ENCODE data around the gene RANBP1. TPM values are rescaled to one million over a fixed set of nuclear protein-coding genes. Genes with fewer than 3 reads are reported as not detected.
A peak's percentile ranks its signal among the peaks of the same experiment; 100 is the strongest.

Gene RANBP1
- polyA plus RNA-seq, 1 donor (not counting 4 experiments of a cell fraction or from before 2014, with no cell fraction given), result 193 TPM

DNA sequence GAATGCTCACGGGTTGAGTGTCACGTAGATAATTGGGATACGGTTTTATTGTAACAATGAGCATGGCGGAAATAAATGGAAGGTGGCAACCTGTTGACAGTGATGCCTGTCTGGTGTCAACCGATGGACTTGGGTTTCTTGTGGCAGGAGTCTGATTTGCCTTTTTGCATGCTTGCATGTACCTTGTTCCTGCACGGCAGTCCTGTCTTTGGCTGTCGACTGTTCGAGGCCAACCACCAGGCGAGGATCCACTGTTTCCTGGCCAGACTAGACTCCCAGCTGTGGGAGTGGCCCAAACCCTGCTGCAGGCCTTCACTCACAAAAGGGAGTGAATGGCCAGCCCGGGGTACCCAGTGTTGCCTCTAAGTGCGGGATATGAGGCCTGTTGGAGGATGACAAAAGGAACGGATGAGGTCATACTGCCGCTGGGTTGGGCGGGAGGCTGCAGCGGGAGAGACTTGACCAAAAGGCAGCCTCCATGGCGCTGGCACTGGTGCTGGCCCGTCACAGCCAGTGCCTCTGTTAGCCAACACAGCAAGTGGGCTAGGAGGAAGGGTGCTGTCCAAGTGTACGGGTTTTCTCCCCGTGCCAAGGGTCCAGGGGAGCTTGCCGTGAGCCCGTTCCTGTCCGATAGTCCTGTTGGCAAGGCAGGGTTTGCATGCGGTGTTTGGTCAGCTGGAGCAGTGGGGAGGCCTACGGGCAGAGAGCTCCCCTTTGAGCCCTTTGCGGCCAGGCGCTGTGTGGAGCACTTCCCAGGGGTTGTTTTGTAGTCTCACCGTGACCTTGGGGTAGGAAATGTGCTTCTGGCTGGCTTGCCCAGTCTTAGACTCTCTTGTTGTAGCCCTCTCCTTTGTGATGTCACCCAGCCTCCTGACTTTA lies 34.9 kb upstream of the RANBP1 start:
- Histone ChIP-seq H2AFZ (ENCODE audit: control insufficient read depth, low read length) (no peak overlapping the region), H3K4me1 (ENCODE audit: control insufficient read depth, extremely low read depth, insufficient read depth, low read length) (peaks cover 16% of the 10 kb centered on the region), H3K27me3 (ENCODE audit: control insufficient read depth, extremely low read depth, insufficient read depth, low read length) (no peaks in the 10 kb centered on the region), H3K4me2 (ENCODE audit: control insufficient read depth, extremely low read depth, insufficient read depth, low read depth, low read length) (peak overlapping the region; percentile 79), H3K9me3 (ENCODE audit: control insufficient read depth, low read depth, low read length) (no peaks in the 10 kb centered on the region), H3K9me1 (ENCODE audit: control insufficient read depth, extremely low read depth, insufficient read depth, low read length) (peaks cover 5% of the 10 kb centered on the region), H3K4me3 (ENCODE audit: control insufficient read depth in 2 of 3, extremely low read depth in 1 of 3, insufficient read depth in 2 of 3, low read depth in 1 of 3, low read length in 3 of 3) (peak overlapping the region; percentile 60 to 81 (median 62)), H3K27ac (ENCODE audit: control insufficient read depth, insufficient read depth, low read length) (peak overlapping the region; percentile 59), H3K9ac (ENCODE audit: control insufficient read depth, extremely low read depth, insufficient read depth, low read length) (peak overlapping the region; percentile 70), H3K36me3 (ENCODE audit: control insufficient read depth in 2 of 2, extremely low read depth in 1 of 2, insufficient read depth in 2 of 2, low read length in 2 of 2) (peaks cover 7 to 15% of the 10 kb centered on the region in 2 experiments), H4K20me1 (ENCODE audit: control insufficient read depth, extremely low read depth, insufficient read depth, low read length) (peaks cover 10% of the 10 kb centered on the region), H3K79me2 (ENCODE audit: control insufficient read depth, insufficient read depth, low read length) (peaks cover 56% of the 10 kb centered on the region)
- TF ChIP-seq, protein P1, sequence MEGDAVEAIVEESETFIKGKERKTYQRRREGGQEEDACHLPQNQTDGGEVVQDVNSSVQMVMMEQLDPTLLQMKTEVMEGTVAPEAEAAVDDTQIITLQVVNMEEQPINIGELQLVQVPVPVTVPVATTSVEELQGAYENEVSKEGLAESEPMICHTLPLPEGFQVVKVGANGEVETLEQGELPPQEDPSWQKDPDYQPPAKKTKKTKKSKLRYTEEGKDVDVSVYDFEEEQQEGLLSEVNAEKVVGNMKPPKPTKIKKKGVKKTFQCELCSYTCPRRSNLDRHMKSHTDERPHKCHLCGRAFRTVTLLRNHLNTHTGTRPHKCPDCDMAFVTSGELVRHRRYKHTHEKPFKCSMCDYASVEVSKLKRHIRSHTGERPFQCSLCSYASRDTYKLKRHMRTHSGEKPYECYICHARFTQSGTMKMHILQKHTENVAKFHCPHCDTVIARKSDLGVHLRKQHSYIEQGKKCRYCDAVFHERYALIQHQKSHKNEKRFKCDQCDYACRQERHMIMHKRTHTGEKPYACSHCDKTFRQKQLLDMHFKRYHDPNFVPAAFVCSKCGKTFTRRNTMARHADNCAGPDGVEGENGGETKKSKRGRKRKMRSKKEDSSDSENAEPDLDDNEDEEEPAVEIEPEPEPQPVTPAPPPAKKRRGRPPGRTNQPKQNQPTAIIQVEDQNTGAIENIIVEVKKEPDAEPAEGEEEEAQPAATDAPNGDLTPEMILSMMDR (optimal IDR thresholded peaks at IDR 0.05 in 1 of 3, IDR thresholded peaks at IDR 0.05 in 1 of 3, conservative IDR thresholded peaks at IDR 0.05 in 1 of 3; ENCODE audit: extremely low read depth in 1 of 3, insufficient read depth in 2 of 3, low read length in 3 of 3), result no peak
- TF ChIP-seq EZH2 (IDR thresholded peaks at IDR 0.05; ENCODE audit: low read length), result no peak
- dilution Hi-C loops (cut with MboI; ENCODE audit: extremely low pct_ligation_motif_present, low sequenced_read_pairs), result no loop called here
- FAIRE-seq (peak; percentile 17), DNase-seq (ENCODE audit: low read depth, low spot score) (no peak)

DNA sequence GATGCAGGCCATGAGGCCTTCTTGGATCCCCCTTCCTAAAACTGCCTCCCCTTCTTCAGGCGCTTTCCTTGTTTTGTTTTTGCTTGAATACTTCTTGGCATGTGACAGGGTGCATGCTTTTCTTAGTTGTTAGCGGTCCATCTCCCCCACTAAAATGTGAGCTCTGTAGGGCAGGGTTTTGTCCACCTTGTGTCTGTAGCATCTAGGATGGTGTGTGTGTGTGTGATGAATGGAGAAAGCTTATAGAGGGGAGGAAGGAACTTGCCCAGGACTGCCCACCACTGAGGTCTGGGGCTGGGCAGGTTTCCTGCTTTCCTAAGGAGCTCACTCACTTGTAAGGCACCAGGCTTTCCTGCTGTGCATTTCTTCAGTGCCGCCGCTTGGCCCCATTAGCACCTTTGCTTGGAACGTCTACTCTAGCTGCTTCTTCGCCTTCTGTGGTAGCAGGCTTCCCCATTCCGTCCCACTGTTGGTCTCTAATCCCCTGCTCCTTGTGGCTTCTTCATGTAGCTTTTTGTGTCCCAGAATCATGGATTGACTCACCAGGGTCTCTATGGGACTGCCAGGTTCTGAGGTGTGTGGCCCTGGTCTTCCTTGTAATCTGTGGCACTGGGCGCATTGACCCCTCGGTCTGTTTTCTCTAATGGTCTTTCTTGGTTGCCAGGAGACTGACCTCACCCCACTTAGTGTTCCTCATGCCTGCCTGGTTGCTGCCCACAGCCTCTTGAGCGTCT lies 32.6 kb upstream of the RANBP1 start:
- FAIRE-seq (no peak), DNase-seq (ENCODE audit: low read depth, low spot score) (no peak)
- H3K9ac ChIP-seq (ENCODE audit: control insufficient read depth, extremely low read depth, insufficient read depth, low read length), result no peak overlapping the region

More for the DNA sequence above, 32.6 kb upstream of the RANBP1 start:
- H3K9me3 ChIP-seq (ENCODE audit: control insufficient read depth, low read depth, low read length), result no peaks in the 10 kb centered on the region
- H3K4me1 ChIP-seq (ENCODE audit: control insufficient read depth, extremely low read depth, insufficient read depth, low read length), result peaks cover 16% of the 10 kb centered on the region
- dilution Hi-C loops (cut with MboI; ENCODE audit: extremely low pct_ligation_motif_present, low sequenced_read_pairs), result no loop called here
- H3K36me3 ChIP-seq (ENCODE audit: control insufficient read depth in 2 of 2, extremely low read depth in 1 of 2, insufficient read depth in 2 of 2, low read length in 2 of 2), result peaks cover 26 to 33% of the 10 kb centered on the region in 2 experiments
- H3K27me3 ChIP-seq (ENCODE audit: control insufficient read depth, extremely low read depth, insufficient read depth, low read length), result no peaks in the 10 kb centered on the region
- no peak overlapping the region for H3K4me3 ChIP-seq (ENCODE audit: control insufficient read depth in 2 of 3, extremely low read depth in 1 of 3, insufficient read depth in 2 of 3, low read depth in 1 of 3, low read length in 3 of 3)
- peaks cover 10% of the 10 kb centered on the region for H4K20me1 ChIP-seq (ENCODE audit: control insufficient read depth, extremely low read depth, insufficient read depth, low read length)
- H3K27ac ChIP-seq (ENCODE audit: control insufficient read depth, insufficient read depth, low read length), result no peak overlapping the region
- peaks cover 5% of the 10 kb centered on the region for H3K9me1 ChIP-seq (ENCODE audit: control insufficient read depth, extremely low read depth, insufficient read depth, low read length)
- TF ChIP-seq EZH2 (IDR thresholded peaks at IDR 0.05; ENCODE audit: low read length), result no peak
- TF ChIP-seq, protein P1 (optimal IDR thresholded peaks at IDR 0.05 in 1 of 3, IDR thresholded peaks at IDR 0.05 in 1 of 3, conservative IDR thresholded peaks at IDR 0.05 in 1 of 3; ENCODE audit: extremely low read depth in 1 of 3, insufficient read depth in 2 of 3, low read length in 3 of 3), result no peak
- peaks cover 69% of the 10 kb centered on the region for H3K79me2 ChIP-seq (ENCODE audit: control insufficient read depth, insufficient read depth, low read length)
- no peak overlapping the region for H2AFZ ChIP-seq (ENCODE audit: control insufficient read depth, low read length)
- peak overlapping the region; percentile 6 for H3K4me2 ChIP-seq (ENCODE audit: control insufficient read depth, extremely low read depth, insufficient read depth, low read depth, low read length)

All from keratinocyte (primary cell).